Smooth muscle cell of the brain vasculature (primary cell): ENCODE results near the gene GALNS.
A peak's percentile ranks its signal among the peaks of the same experiment; 100 is the strongest.

Experiments
- DNase-seq: peaks from one replicate; pipeline ENCODE4 v3.0.0-alpha.2; 2012; ENCODE audit warnings: low read depth, low spot score

The GALNS gene

DNA sequence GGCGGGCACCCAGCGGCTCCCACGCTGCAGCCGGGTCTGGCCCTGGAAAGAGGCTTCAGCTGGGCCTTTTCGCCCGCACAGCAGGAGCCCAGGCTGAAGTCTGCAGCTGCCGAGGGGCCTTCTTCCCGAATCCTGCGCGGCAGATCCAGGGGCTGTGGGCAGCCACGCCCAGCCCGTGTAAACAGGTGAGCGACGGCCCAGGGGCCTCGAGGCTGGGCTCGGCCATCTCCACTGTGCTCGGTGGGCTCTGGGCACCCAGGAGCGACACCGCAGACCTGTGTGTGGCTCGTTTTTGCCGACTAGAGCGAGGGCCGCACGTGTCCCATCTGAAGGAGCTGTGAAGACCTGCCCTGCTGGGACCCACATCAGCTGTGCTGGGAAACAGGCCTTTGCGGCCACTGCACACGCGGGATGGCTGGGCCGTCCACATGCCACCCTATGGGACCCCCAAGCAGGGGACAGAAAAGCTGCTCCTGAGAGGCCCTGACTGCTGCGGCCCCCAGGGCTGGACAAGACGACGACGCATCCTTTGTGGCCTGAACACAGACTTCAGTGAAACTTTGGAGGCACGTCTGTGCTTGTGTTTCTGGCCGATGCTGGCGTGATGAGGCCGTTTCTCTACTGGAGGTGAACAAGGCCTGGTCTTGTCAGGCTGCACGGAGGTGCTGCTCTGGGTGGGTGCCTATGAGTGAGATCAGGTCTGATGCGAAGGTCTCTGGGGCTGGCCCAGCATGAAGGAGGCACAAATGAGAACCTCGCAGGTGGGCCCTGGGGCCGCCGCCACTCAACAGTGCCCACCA is 39.8 kb downstream of the GALNS start:
- DNase-seq = no peak

DNA sequence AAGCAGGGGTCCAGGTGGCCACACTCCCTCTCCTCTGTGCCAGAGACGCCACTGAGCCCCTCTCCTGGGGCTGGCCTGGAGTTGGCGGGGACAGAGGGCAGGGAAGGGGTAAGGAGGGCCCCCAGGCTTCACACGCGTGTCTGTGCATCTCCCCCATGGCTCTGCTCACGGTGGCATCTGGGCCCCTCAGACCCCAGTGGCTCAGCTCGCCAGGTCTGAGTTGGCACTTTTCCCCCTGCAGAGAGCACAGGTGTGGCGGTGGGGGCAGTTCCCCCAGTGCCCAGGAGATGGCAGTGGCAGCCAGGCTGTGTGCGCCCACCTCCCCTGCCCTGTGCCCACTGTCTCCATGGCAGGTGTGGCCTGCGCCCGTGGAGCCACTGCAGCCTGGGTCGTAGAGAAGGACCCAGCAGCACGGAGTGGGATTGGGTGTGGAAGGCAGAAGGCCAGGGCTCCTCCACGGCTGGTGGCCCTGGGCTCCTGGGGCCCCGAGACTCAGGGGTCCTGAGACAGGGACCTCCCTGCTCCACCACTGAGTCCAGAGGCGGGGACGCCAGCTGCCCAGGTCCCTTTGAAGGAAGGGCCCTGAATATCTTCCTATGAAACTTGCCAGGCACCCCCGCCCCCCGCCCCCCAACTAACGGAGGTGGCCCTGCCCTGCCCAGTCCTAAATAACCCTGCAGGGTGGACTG is 40.7 kb downstream of the GALNS start:
- no peak for DNase-seq

DNA sequence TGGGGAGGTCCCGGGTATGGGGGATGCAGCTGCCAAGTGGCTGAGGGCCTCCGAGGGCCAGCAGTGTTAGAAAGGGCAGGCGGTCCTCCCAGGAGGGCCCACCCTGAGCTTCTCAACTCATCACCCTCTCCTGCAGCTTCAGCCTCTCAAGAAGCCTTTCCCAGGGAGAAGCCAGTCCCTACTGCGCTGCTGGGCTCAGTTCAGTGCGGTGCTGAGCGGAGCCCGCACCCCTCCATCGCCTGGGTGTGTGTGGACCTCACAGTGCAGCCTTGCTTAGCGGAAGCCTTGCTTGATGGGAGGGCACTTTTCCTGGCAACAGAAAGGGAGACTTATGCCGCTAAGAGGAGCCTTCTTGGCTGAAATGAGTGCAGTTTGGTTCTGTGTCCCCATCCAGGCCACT is 41.5 kb downstream of the GALNS start:
- DNase-seq = no peak

- DNase-seq = no peak
Observed at GRCh38 chr16:88814144-88814502, 42.6 kb downstream of the GALNS start.

DNA sequence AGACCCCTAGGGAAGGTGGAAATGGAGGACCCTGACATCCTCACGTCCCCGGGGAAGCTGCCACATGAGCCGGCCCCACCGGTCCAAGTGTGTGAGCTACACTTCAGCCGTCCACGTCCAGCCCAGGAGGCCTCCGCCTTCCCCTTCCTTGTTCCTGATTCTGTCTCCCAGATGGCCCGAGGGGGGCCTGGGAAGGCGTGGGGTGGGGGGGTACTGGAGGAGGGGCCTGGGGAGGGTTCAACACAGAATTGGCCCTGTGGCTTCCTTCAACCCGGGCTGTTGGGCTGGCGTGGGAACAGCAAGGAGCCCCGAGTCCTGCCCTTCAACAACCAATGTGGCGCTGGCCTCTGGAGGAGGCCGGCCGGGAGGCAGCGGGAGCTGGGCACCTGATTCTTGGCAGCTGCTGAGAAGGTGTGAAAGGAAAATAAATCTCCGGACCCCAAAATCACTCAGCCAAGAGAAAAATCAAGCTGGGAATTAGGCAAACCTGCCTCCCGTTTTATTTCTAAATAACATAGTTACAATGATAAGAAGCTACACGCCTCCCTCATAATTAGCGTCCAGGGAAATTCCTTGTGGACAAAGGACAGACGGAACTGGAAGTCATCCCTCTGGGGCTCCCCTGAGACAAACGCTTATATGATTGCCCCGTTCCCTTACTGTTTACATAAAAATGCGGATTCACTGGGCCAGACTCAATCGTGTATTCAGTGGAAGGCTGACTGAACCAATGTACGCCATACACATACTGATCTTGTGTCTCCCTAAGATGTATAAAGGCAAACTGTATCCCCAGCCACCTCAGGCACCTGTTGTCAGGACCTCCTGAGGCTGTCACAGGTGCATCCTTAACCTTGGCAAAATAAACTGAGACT is 43.2 kb downstream of the GALNS start:
- DNase-seq = no peak

DNA sequence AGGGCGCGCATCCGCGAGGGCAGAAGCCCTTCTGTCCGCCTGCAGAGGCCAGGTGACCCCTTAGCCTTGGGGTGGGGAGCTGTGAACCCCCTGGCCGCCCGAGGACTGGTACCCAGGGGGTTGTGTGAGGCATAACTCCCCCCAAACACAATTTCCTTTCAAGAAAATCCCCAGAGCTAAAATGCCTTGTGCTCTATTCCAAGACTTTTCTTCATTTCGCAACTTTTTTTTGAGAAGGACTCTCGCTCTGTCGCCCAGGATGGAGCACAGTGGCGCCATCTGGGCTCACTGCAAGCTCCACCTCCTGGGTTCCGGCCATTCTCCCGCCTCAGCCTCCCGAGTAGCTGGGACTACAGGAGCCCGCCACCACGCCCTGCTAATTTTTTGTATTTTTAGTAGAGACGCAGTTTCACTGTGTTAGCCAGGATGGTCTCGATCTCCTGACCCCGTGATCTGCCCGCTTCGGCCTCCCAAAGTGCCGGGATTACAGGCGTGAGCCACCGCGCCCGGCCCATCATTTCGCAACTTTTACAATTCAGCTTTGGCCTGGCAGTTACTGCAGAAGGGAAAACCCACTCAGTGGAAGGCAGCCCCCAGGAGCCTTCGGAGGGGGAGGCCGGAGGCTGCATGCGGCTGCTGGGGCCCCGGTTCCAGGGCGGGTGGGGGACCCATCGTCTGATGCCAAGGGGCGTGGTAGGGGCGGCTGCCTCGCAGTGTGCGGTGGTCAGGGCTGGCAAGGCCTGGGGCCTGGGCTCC is 44.1 kb downstream of the GALNS start:
- no peak for DNase-seq

DNA sequence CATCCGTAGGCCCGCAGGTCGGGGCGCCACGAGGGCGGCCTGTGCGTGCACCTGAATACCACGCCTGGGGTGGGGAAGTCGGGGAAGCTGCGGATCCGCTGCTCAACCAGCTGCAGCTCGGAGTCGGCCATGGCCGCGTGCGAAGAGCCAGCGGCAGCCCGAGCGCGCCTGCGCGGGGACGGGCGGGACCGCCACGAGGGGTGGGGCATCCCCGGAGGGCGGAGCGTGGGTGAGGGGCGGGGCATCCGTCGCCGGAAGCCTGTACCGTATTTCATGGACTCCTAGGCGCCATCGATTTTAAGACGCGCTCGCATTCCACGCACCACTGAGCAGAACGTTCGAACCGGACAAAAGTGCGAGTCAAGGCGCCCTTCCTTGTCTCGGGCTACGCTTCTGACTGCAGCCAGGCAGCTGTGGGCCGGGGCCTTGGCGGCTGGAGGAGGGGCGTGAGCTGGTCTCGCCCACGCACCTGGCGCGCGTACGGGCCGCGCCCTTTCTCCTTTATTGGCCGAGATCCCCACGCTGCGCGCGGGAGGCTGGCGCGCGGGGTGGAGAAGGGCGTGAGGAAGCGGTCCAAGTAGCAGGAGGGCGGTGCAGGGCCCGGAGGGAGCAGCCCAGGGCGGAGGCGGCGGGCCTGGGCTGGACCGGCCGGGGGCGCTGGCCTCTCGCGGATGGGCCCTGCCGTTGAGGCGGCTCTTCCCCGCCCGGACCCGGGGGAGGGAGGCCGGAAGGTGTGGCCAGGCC is 44.8 kb downstream of the GALNS start, which contains the start of gene APRT:
TSS of gene APRT (minus strand) at position 160 of the 744 bp plus-strand sequence. CDS start at position 131, 29 bp downstream.
- DNase-seq = peak; percentile 82

- peak; percentile 50 for DNase-seq
Observed at GRCh38 chr16:88810912-88811768, 45.6 kb downstream of the GALNS start.

DNA sequence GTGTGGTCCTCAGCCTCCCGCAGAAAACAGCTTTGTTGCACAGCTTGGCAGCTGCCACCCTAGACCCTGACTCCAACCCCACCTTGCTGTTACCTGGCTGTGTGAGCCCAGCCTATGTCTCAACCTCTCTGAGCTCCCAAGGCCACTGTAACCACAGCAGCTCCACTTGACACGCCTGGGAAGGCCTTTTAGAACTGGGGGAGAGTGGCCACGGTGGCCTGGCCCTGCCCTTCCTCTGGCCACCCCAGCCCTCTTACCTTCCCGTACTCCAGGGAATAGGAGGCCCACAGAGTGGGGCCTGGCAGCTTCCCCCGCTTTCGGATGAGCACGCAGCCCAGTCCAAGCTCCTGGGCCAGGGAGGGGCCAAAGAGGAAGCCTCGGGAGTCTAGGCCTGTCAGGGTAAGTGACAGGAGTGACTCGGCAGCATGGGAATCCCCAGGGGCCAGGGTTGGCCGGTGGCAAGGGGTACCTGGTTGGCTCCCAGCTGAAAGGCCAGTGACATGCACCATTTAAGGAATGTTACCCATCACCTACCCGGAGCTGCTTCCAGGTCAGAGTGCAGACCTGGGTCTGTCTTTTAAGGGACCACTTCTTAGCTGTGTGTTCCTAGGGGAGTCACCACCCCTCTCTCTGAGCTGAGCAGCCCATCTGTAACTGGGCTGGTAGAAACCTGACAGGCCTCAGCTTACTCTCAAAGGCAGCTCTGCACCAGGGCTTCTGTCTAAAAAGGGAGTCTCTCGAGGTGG is 46.4 kb downstream of the GALNS start:
- no peak for DNase-seq

DNA sequence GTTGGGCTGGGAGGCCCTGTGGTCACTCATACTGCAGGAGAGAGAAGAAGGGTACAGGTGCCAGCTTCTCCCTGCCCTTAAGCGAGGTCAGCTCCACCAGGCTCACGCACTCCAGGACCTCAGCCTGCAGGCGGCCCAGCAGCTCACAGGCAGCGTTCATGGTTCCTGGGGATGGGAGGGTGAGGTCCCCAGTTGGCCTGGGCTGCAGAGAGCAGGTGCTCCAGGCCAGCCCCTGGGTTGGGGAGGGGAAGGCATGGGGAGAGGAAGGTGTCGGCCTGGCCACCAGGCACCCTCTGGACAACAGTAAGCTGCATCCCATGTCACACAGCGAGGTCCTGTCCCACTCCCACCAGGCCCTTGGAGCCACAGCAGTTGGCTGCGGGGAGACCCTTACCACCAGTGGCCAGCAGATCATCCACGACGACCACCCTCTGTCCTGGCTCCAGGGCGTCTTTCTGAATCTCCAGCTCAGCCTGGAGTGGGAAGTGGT is 47.0 kb downstream of the GALNS start:
- no peak for DNase-seq

DNA sequence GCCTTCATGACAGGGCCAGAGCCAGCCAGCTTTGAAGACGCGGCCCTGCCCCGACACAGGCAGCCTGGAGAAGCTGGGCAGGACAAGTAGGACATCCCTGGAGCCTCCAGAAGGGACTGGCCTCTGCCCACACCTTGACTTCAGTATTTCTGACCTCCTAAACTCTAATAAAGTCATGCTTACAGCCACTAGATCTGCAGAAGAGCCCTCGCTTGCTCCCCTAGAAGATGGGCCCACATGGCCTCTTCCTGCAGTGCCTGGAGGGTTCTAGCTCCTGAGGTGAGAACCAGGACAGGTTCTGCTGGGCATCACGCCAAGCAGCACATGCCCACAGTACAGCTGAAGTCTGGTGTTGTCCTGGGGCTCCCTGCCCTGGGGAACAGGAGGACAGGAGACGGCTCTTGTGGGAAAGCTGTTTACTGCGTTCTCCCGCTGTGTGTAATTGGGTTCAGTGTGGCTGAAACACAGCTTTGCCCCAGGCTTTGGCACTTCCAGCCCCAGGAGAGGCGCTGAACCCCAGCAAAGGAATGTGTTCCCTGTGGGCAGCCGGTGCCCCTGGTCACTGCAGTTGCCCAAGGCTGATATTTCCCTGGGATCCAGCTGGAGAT is 47.6 kb downstream of the GALNS start:
- DNase-seq = no peak

DNA sequence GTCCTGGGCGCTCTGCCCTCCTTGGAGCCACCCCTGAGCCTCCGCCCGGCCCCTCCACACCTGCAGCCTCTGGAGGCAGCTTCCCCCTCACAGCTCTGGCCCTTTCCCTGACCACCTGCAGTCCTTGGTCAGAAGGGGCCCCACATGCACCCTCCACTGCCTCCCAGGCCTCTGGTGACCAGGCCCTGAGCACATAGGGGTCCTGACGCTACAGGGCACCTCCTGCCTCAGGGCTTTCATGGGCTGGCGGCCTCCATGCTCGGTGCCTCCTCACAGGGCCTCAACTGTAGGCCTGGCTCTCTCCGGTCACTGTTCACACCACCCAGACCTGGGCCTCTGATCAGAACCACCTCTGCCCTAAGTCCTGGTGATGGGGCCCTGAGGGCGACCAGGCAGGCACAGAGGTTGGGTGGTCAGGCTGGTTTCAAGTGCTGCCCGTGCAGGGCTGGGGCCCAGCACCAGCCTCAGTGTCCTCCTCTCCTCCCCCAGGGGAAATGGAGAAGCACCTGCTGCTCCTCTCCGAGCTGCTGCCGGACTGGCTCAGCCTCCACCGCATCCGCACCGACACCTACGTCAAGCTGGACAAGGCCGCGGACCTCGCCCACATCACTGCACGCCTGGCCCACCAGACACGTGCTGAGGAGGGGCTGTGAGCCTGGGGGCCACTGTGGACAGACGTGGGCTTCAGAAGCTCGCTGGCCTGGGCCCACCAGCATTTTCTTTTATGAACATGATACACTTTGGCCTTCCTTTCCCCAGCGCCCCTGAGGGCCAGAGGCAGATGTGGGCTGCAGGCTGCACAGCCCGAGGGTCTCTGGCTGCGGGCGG is 48.9 kb downstream of the GALNS start:
- DNase-seq = no peak

- DNase-seq = no peak
Observed at GRCh38 chr16:88807142-88807625, 49.6 kb downstream of the GALNS start.

DNA sequence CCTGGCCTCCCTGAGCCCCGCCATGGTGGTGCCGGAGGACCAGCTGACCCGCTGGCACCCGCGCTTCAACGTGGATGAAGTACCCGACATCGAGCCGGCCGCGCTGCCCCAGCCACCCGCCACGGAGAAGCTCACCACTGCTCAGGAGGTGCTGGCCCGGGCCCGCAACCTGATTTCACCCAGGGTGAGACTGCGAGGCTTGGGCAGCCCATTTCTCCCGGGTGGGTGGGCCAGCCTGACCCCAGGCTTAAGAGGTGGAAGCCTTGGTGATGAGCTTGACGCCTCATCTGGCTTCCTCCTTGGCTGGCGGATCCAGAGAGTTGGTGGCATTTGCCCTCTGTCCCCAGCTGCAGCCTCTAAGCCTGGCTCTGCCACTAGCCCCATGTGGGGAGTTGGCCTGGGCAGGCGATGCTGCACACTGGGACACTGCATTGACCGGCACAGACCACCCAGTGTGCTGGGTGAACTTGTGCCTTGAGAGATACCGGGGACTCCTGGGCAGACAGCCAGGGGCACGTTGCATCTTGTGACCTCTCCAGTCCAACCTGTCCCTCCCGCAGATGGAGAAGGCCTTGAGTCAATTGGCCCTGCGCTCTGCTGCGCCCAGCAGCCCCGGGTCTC is 50.1 kb downstream of the GALNS start:
- no peak for DNase-seq

DNA sequence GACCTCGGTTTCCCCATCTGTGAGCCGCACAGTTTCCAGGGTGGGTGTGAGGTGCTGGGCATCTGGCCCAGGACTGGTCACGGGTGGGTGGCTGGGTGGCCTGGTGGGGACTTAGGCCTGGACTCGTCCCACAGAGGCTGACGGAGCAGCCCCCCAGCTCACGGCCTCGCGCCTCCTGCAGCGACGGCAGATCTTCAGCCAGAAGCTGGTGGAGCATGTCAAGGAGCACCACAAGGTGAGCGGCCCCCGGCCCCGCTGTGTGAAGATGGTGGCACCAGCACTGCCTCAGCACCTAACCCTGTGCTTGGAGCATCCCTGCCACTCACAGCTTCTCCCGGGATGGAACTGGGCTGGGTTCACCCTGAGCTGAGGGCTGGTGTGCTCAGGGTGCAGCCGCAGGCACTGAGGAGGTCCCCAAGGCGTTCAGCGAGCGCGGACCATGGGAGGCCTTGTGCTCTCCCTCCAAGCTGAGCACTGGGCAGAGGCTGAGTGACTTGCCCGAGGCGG is 50.8 kb downstream of the GALNS start:
- no peak for DNase-seq

DNA sequence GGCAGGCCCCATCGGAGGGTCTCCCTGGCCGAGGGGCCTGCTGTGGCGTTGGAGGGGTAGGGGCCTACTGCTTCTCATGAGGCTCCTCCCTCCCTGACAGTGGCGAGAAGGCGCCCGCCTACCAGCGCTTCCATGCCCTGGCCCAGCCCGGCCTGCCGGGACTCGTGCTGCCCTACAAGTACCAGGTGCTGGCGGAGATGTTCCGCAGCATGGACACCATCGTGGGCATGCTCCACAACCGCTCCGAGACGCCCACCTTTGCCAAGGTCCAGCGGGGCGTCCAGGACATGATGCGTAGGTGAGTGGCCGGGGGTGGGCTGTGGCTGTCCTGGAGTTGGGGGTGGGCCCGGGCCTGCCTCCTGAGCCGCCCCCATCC is 51.4 kb downstream of the GALNS start:
- no peak for DNase-seq
